Smooth muscle cell of the brain vasculature (primary cell): ENCODE data around the gene CSMD2.

ENCODE experiments used
- DNase-seq: peaks from one replicate; pipeline ENCODE4 v3.0.0-alpha.2; 2012; ENCODE audit warnings: low read depth, low spot score

Gene CSMD2

DNA sequence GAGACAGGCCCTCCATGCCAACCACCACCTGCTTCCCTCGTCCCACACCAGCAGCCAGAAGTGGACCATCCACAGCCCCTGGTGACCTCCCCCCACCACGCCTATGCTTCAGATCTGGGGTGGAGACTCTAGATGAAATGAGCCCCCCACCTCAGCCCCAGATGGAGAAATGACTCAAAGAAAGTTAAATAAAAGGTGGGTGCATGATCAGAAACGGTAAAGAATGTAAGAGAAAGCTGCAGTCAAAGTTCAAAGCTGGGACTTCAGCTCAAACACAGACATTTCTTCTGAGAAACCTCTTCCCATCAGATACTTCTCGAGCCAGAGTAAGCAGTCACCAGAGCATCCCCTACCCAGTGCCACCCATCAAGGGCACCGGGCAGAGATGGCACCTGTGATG, 344.2 kb downstream of the CSMD2 start:
- no peak for DNase-seq

DNA sequence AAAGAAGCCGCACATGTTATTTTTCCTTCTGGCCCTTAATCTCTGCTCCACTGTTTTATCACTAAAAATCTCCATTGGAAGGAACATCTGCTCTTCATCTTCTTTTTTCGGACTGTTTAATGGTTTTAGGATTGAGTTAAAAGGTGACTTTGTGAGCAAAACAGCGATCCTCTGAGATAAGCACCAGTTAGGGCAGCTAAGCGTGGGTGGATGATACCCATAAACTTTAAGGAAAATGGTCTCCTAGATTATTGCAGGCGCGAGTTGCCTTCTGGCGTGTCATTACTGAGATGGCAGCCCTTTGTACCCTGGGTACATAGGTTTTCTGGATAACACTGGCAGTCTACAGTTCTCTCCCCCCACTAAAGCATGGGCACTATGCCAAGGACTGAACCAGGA, 345.1 kb downstream of the CSMD2 start:
- no peak for DNase-seq

DNA sequence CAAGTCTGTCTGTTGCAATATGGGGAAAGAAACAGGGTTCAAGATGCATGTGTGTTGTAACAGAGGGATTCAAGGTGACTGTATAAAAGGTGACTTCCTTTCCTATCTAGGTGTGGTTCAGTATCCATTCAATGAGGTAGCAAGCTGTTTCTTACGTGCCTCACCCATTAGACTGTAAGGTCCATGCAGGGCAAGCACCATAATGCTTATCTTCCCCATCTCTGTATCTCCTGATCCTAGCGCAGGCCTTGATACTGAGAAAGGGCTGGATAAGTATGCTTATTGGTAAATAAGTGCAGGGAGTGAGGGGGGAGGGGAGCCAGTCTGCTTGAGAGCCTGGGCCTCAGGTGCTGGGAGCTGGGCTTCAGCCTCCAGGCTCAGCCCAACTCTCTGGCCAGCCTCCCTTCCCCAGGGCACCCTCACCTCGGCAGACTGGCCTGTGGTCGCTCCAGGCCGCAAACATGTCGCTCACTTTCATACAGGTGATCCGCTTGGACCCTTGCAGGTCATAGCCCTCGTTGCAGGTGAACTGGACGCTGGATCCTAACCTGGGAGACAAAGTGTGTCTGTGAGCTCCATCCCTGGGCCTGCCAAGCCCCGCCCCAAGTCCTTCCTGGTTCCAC, 345.6 kb downstream of the CSMD2 start:
- no peak for DNase-seq

DNA sequence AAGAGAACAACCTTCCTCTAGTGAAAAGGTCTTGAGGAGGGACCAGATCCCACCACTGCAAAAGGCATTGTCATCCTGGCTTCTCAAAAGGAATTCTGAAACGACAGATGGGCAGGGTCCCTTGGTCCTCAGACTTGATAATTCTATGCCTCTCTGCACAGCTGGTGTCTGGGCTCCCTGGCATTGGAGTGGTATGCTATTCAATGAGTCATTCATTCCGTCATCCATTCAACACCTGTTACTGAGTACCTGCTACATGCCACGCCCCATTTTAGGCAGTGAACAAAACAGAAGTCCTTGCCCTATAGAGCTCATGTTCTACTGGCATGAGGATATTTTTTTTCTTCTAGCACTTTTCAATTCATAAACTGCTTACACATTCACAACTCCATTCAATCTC, 347.0 kb downstream of the CSMD2 start:
- DNase-seq: no peak

DNA sequence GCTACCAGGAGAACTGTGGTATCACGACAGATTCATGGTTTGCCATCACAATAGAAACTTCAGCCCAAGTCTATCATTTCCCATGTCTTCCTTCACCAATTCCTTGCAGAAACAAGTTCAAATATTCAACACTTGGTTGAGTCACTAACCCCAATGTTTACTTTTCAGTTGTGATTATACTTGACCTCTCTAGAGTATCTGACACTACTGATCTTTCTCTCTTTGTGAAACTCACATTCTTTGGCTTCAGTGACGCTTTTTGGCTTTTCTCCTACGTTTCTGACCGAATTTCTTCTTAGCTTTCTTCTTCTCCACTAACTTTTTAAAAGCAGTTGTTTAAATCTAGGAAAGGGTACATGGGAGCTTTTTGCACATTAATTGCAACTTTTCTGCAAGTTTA, 350.0 kb downstream of the CSMD2 start:
- no peak for DNase-seq

DNA sequence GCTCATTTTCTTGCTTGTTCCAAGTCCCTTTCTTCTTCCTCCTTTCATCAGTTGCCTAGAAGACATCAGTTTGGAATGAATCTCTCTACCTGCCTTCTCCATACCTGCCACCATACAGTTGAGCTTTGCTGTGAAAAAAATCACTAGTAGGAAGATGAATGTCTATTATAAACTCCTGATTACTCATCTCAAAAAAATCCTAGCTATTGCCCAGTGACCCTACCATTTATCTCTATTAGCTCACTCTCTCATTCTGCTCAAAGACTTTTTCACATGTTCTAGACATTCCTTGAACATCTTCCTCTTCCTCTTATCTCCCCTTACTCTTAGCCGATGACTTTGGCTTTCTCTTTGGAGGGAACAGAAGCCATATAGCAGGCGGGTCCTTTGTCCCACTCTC, 350.9 kb downstream of the CSMD2 start:
- no peak for DNase-seq

DNA sequence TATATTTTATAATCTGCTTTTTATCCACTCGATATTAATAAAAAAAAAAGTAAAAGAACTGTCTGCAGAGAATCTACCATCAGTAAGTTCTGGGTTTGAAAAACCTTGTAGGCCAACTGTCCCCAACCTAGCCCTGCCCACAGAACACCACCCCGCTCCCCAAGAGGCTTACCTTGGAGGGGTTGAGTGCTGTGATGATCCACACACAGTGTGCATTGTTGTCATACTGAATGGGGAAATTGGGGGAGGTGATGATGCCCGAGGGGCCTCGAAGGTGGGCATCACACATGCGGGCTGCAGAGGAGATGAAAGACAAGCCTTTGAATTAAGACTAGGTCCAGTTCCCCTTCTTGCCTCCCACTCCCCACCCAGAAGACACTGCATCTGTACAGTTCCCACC, 354.5 kb downstream of the CSMD2 start:
- no peak for DNase-seq

DNA sequence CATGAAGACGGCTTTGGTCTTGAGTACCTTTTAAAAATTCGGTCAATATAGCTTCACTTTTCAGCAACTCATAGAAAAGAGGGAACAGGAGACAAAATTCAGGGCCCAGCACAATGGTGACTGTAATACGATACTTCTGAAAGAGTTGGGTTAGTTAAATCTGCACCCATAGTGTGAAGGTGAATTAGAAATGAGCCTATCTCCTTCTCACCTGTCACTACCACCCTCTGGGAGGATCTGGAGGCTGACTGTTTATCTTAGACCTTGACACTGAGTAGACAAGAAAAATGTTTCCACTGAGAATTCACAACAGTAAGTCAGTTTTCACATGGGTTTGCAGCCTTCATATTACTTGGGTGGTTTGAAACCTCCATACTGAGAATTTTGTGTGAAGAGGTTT, 359.0 kb downstream of the CSMD2 start:
- DNase-seq: no peak

DNA sequence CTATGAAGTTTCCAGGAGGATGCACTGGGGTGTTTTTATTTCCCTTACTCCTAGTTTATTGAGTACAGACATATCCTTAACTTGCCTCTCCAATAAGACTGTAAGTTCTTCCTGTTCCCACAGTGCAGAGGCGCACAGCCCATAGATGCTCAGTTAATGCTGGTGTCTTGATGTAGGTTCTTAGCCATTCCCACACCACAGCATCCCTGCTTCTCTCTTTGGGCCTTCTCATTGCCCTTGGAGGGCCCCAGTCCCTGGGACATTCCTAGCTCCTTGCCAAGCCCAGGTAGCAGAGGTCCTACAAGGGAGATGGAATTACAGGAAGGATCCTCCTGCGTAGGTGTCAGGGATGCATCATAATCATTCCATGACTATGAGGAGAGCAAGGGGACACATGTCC, 362.8 kb downstream of the CSMD2 start:
- no peak for DNase-seq

DNA sequence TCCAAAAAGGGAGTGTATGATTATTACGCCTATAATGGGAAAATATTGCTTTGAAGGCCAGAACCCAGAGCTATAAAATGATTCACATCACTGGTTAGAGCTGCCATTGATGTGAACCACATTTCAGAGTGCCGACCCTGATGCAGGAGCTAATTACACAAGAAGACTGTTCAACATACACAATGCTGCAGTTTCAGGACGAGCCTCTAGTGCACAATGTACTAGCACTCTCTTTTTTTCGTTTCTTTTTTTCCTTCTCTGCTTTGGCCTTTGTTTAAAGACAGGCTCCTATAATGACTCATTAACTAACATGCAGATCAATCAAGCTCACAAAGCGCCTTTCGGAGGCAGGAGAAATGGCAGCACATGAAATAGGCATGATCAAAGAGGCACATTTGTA, 367.2 kb downstream of the CSMD2 start:
- no peak for DNase-seq

DNA sequence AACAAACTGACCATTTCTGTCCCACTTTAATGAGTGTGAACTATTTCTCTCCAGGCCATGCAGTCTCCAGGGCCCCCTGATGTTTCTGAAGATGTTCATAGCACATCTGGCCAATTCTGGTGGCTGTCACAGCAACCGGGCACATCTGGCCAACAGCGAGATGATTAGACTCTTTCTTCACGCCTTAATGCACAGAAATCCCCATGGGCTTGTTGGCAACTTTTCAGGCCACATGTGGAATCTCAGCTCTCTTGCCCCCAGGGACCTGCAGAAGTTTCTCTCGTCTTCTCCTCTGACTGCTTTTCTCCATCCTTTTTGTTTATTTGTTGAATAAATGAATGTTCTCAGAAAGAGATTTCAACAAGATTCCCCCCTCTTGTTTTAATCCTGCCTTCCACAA, 372.4 kb downstream of the CSMD2 start:
- DNase-seq: no peak

DNA sequence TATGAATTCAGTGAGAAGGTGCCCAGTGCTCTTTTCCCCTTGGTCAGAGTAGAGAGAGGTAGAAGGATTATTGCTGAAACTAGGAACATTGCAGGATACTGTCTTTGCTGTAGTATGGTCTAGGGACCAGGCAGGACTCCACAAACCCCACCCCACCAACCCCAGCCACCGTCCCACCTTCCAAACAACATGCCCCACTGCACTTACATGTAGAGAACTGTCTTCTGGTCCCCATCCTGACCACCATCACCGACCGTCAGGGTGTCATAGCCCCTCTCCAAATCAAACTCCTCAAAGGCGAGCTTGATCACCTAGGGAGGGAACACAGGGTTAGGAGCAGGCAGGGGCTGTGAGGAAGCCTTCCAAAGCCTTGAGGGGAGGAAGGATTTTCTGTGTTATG, 372.8 kb downstream of the CSMD2 start:
- no peak for DNase-seq

DNA sequence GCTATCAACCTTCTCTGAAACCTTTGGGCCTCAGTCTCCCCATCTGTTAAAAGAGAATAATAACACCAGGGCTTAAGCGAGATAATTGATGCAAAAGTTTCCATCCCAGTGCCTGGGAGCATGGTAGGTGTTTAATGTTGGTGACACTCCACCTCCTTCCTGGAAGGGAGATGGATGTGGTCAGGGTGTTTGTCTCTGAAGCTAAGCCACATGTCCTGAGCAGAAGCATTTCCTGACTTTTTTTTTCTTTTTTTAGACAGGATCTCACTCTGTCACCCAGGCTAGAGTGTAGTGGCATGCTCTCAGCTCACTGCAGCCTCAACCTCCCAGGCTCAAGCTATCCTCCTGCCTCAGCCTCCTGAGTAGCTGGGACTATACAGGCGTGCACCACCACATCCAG, 373.8 kb downstream of the CSMD2 start:
- DNase-seq: no peak

DNA sequence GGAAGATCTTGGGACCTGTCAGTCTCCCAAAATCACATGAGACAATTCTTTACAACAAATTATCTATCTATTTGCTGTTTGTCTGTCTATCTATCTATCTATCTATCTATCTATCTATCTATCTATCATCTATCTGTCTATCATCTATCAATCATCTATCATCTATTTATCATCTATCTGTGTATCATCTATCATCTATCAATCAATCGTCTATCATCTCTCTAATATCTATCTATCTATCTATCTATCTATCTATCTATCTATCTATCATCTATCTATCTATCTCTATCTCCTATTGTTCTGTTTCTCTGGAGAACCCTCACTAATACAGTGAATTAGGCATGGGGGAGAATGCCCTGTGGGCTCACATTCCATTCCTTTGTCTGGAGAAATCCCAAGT, 374.5 kb downstream of the CSMD2 start:
- DNase-seq: no peak

DNA sequence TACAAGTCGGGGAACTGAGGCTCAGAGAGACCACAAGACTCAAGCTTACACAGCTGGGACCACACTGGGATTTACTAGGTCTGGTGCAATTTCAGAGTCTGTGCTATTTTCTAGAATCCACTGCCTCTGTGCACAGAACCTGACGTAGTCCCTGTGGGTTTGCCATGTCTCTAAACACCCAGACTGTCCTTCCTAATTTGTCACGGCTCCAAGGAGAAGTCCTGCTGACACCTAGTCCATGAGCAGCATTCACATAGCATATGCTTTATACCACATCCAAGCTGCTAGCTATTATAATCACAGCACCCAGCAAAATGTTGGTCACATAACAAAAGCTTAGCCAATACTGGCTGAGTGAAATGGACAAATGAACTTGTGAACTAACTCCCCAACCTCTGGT, 380.2 kb downstream of the CSMD2 start:
- no peak for DNase-seq

DNA sequence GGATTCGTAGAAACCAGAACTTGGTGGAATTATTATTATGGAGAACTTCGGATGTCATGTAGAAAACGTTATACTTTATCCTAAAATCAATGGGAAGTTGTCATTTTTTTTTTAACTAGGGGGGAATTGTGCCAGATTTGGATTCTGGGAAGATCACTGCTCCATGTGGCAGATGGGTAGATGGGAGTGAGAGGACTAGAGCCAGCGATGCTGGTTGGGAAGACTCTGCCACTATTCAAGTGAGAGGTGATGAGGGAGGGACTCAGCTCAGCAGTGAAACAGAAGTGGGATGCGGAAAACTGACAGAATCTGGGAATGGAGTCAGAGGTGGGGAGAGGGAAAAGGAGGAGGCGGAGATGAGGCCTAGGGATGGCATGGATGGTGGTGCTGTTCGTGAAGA, 382.3 kb downstream of the CSMD2 start:
- DNase-seq: no peak

DNA sequence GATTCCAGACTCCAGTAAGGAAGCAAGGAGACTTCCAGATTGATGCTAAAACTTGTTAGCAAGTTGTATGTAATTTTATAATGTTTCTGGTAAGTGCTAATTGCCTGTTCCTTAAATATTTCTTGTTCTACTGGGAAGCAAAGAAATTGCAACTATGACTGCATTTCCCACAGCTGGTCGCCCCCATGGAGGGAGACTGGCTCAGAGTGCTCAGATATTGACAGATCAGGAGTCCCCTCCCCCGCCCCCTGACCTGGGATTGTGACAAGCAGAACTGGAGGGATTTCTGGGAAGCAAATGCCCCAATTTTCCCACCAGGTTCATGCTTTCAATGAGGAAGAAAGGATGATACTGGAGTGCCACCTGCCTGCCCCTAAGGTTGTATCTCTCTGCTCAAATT, 383.4 kb downstream of the CSMD2 start:
- no peak for DNase-seq

DNA sequence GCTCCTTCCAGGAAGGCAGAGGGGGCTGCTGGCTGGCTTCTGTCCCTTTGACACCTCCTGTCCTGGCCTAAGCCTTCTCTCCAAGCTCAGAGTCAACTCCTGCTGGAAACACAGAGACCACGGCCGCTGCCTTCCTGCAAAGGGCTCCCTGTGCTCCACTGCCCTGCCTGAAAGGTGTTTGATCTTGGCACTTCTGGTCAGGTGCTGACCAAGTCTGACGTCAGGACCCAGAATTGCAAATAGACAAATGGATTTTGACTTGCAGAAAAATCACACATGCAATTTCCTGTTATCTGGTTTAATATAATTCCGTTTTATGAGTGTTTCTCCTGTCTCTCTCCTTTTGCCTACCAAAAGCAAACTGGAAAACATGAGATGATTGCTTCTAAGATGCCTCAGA, 387.7 kb downstream of the CSMD2 start:
- DNase-seq: no peak

DNA sequence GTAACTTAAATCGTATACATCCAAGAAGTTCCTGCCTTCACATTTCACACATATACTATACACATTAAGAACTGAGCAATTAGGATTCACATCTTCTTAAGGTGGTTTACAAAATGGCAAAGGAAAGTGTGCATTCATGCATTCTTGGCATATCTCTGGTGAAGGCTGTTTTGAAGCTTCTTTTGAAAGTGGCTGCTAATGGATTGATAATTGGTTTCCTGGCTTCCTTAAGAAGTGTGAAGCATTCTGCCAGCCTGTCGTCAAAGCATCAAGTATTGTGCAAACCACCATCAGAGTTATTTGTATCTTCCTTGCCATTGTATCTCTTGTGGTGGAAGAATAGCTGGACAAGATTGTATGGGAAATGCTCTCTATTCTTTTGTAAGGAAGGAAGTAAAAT, 396.2 kb downstream of the CSMD2 start:
- DNase-seq: no peak

DNA sequence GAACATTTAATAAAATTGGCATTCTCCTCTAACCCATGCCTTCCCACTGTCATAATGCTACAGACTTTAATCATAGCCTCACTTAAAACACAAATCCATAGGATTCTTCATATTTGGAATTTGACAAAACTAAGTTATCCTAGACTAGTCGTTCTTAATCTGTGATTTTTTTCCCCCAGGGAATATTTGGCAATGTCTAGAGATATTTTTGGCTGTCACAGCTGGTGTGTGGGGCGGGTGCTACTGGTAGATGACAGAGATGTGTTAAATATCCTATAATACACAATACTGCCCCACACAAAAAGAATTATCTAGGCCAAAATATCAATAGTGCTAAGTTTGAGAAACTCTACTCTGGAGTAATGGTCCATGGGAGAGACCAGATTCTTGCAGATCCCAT, 396.9 kb downstream of the CSMD2 start:
- DNase-seq: no peak

DNA sequence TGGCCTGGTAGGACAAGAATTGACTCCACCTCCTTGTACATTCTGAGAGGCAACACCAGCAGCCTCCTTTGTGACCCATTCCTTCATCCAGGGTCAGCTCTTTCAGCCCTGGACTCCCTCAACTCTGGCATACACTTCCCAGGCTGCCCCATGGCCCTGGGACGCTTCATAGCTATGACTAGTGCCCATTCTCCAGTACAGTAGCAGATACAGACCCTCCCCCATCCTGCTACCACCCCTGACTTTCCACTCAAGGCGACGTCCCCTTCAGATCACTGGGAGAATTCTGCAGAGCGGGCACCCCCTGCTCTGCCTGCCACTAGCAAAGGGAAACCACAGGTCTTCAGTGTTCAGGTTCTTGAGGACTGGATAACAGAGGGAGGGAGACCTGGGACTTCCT, 400.9 kb downstream of the CSMD2 start:
- DNase-seq: no peak

DNA sequence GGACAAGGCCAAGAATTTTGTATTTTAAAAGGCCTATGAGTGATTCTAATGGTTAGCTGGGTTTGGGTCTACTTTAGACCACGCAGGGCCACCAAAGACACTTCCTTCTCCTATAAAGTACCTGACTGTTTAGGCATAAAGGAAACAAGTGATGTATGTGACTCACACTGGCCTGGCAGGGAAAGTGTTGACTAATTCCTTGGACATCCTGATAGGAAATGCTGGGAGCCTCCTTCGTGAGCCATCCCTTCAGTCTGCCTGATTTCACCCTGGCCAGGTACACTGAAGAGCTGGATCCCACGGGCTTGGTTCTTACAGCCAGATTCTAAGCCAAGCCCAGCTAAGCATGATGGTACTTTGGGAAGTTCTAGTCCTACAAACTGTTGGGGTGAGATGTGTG, 401.6 kb downstream of the CSMD2 start:
- DNase-seq: no peak

DNA sequence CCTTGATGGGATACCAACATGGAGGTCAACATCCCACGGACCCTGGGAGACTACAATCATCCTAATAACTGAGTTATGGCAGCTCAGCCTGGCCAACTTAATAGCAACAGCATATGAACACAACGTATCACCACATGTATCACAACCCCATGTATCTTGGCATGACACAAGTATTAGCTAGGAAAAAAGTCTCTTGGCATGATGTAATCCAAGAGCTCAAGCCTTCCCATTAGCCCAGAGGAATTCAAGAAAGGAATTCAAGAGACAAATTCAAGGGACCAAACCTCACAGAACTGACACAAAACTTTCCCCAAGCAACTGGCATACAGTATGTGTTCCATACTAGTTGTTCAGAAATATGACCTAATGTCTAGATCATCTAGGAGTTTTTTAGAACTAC, 402.1 kb downstream of the CSMD2 start:
- DNase-seq: no peak

DNA sequence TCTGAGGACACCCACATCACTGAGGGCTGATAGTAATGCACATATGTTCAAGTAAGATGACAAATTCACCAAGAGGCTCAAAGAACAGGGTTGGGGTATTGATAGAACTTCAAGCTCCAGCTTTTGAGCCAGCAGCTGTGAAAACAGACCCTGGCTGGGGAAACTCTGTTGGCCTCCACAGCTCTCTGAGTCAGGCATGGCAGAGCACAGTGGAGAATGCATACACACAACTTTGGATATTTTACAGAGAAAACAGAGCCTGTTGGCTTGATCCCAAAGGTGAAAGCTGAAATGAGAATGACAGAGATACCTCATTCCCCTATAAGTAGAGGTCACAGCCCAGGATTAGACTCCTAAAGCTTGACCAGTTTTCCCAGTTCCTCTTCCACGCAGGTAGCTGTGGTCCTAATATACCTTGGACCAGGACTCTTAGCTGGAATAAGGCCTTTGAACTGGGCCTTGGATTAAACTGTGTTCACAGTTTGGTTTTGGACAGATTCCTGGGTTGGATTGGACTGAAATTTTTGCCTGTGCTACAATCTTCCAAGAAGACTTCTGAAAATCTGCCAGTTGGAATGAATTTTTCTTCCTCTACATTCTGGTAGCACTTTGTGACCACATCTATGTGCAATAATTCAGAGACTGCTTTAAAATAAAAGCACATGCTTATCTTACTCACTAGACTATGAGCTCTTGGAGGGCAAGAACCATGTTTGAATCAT, 402.8 kb downstream of the CSMD2 start:
- no peak for DNase-seq
